Gastrocnemius medialis (tissue), 4 donors: ENCODE data around the gene GPR153. TPM values are rescaled to one million over a fixed set of nuclear protein-coding genes. Genes with fewer than 3 reads are reported as not detected.

Experiments used
- ATAC-seq, 2 donors: fragments of 150-250 bp; one replicate each; pipeline ENCODE4 v1.9.1; 2016
- DNase-seq, 2 donors: peaks; one replicate each; pipeline ENCODE4 v3.0.0-alpha.2; 2019
- H3K27ac ChIP-seq, 4 donors: fragments of 200-600 bp; sonication (generic); 1 replicate in 1 of 4; 2 replicates in 3 of 4; pipeline ENCODE4 v1.5.1; 2016 to 2018; ENCODE audit warnings: mild to moderate bottlenecking in 2 of 4, moderate library complexity in 1 of 4
- H3K27me3 ChIP-seq, 3 donors: fragments of 200-600 bp; sonication (generic) in 2 of 3; 1 replicate in 1 of 3; 2 replicates in 2 of 3; pipeline versions ENCODE4 v1.5.1 to v1.6.0; 2016 to 2019; ENCODE audit warnings: mild to moderate bottlenecking in 1 of 3, moderate library complexity in 1 of 3
- H3K36me3 ChIP-seq, 2 donors: fragments of 200-600 bp; sonication (generic) in 1 of 2; one replicate each; pipeline ENCODE4 v1.5.1; 2017 to 2018
- H3K4me1 ChIP-seq, 2 donors: fragments of 200-600 bp; sonication (generic) in 1 of 2; one replicate each; pipeline ENCODE4 v1.5.1; 2016 to 2017; ENCODE audit warnings: mild to moderate bottlenecking in 2 of 2
- H3K4me3 ChIP-seq, 4 donors: fragments of 200-600 bp; sonication (generic) in 3 of 4; 1 replicate in 1 of 4; 2 replicates in 3 of 4; pipeline ENCODE4 v1.5.1; 2016 to 2019; ENCODE audit warnings: mild to moderate bottlenecking in 2 of 4
- H3K9me3 ChIP-seq, 3 donors: fragments of 200-600 bp; sonication (generic) in 2 of 3; 1 replicate in 1 of 3; 2 replicates in 2 of 3; pipeline ENCODE4 v1.5.1; 2016 to 2019
- CTCF ChIP-seq, 5 experiments: fragments of 450-650 bp in 3 of 5; fragments of 200-600 bp in 2 of 5; sonication (generic) in 2 of 5; IDR thresholded peaks in 4 of 5; conservative IDR thresholded peaks in 1 of 5; 1 replicate in 4 of 5; 2 replicates in 1 of 5; pipeline ENCODE4 v1.5.1; 2016 to 2019; ENCODE audit warnings: antibody characterized with exemption in 5 of 5, mild to moderate bottlenecking in 3 of 5, moderate library complexity in 3 of 5
- POLR2A ChIP-seq, 2 donors: fragments of 450-650 bp; IDR thresholded peaks; one replicate each; pipeline ENCODE4 v1.6.1; 2017; ENCODE audit warnings: antibody characterized with exemption in 2 of 2, mild to moderate bottlenecking in 2 of 2, moderate library complexity in 2 of 2
- in situ Hi-C, 4 donors: fragments of 200-750 bp; cut with MboI; loops; one replicate each; pipeline versions ENCODE4 v1.15.0 to v1.8.0; 2017; ENCODE audit warnings: low sequenced_read_pairs in 4 of 4
- intact Hi-C: fragments of 100-400 bp; cut with DNase I; formaldehyde crosslinking; loops from one replicate; pipeline ENCODE4 v1.15.1; 2023; ENCODE audit warnings: low total_unique reads
- total RNA-seq, 4 donors: library from RNA; depleted of rRNA; stranded (reverse); fragments of >200 nt; gene quantifications; one replicate each; pipeline versions ENCODE4 v1.1.0 to v1.2.3, GENCODE V29; 2016

Gene GPR153
- total RNA-seq, 4 donors from 2014 or later: 1.1 to 3.4 (median 2.0) TPM

DNA sequence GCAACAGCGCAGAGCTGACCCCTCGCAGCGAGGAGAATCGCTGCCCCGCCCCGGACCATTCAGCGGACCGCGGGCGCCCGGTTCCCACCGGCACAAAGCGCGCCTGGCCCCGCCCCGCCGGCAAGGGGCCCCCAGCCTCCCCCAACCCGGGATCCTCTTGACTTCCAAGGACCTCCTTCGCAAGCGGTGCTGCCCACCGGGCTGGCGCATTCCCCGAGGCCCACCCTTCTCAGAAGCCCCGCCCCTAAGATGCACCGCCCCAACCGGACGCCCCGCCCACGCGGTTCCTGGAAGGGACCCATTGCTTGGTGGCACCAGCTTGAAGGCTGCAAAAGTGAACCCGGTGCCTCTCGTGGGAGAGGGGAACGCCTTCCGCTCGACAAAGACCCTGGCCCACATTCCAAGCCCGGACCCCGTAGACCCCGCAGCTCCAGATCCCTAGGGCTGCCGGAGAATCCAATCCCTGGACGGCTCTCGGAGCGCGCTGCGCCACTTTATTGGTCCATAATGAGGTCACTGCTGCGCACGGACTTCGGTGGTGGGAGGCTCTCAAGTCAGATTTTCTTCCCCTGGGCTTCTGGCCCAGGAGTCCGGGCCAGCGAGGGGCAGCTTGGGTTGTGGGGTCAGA, 14.9 kb downstream of the GPR153 start:
- Histone ChIP-seq H3K27ac (no peak overlapping the region), H3K4me3 (no peak overlapping the region), H3K27me3 (peaks cover 46 to 83% (median 66%) of the 10 kb centered on the region in 3 donors), H3K9me3 (no peaks in the 10 kb centered on the region), H3K4me1 (peaks cover 3 to 8% of the 10 kb centered on the region in 2 donors), H3K36me3 (no peaks in the 10 kb centered on the region)
- TF ChIP-seq POLR2A (IDR thresholded peaks at IDR 0.05) (no peak), CTCF (IDR thresholded peaks at IDR 0.05 in 4 of 5, conservative IDR thresholded peaks at IDR 0.05 in 1 of 5) (no peak)
- intact Hi-C loops (loop anchor here (1.0 to 5.0 kb wide), 4 partner anchors 36 to 158 kb away; no protein-coding TSS in a partner anchor), in situ Hi-C loops (loop anchor here (5.0 to 25.0 kb wide), 4 partner anchors 99 to 166 kb away; partner anchors contain the start of genes ESPN (in 1 of the 4) and HES2 (in 1 of the 4))
- ATAC-seq: no peak
- no peak for DNase-seq

DNA sequence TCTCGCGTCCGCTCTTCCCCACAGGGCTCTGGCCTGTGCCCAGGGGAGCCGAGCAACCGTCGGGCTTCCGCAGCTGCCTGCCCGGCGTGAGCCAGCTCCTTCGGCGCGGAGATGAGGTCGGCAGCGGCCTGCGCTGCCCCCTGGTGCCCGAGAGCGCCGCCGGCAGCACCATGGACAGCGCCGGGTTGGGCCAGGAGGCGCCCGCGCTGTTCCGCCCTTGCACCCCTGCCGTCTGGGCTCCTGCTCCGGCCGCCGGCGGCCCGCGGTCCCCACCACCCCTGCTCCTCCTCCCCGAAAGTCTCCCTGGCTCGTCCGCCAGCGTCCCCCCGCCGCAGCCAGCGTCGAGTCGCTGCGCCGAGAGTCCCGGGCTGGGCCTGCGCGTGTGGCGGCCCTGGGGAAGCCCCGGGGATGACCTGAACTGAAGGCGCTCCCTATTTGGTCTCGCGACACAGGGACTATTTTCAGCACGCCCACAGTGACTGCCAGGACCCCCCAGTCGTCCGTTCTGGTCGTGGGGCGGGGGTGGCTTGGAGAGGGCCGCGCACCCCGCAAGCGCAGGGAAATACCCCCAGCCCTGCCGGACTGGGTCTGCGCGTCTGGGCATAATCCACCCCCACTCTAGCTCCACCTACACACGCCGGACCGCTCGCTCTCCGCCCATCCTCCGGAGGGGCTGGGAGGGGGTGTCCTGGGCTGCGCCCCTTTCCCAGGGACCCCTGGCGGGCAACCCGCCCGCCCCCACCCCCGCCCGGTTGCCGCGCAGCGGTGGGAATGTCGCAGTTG, 15.6 kb downstream of the GPR153 start:
- no peak overlapping the region for H3K4me3 ChIP-seq
- in situ Hi-C loops: loop anchor here (5.0 to 25.0 kb wide), 4 partner anchors 100 to 167 kb away; partner anchors contain the start of genes ESPN (in 1 of the 4) and HES2 (in 1 of the 4)
- peaks cover 52 to 81% (median 69%) of the 10 kb centered on the region in 3 donors for H3K27me3 ChIP-seq

GRCh38 chr1:6244401-6245049, 16.4 kb downstream of the GPR153 start:
- intact Hi-C loops (loop anchor here (2.0 to 5.0 kb wide), 2 partner anchors 36 to 38 kb away; no protein-coding TSS in a partner anchor), in situ Hi-C loops (loop anchor here (5.0 to 25.0 kb wide), 4 partner anchors 100 to 168 kb away; partner anchors contain the start of genes ESPN (in 1 of the 4) and HES2 (in 1 of the 4))
- no peak for DNase-seq
- Histone ChIP-seq H3K27me3 (peaks cover 58 to 81% (median 65%) of the 10 kb centered on the region in 3 donors), H3K4me3 (no peak overlapping the region), H3K9me3 (no peaks in the 10 kb centered on the region), H3K27ac (no peak overlapping the region), H3K4me1 (peaks cover 3 to 8% of the 10 kb centered on the region in 2 donors), H3K36me3 (no peaks in the 10 kb centered on the region)
- no peak for ATAC-seq
- TF ChIP-seq CTCF (IDR thresholded peaks at IDR 0.05 in 4 of 5, conservative IDR thresholded peaks at IDR 0.05 in 1 of 5): no peak
- no peak for TF ChIP-seq POLR2A (IDR thresholded peaks at IDR 0.05)

More for the DNA sequence above, 15.6 kb downstream of the GPR153 start:
- intact Hi-C loops: loop anchor here (2.0 to 5.0 kb wide), 2 partner anchors 36 to 37 kb away; no protein-coding TSS in a partner anchor
- DNase-seq: peak in 1 of 2 donors; percentile 39
- Histone ChIP-seq H3K4me1 (peaks cover 3 to 8% of the 10 kb centered on the region in 2 donors), H3K9me3 (no peaks in the 10 kb centered on the region), H3K27ac (no peak overlapping the region), H3K36me3 (no peaks in the 10 kb centered on the region)
- peak; percentile 48 to 65 for ATAC-seq
- TF ChIP-seq POLR2A (IDR thresholded peaks at IDR 0.05): no peak
- TF ChIP-seq CTCF (IDR thresholded peaks at IDR 0.05 in 4 of 5, conservative IDR thresholded peaks at IDR 0.05 in 1 of 5): peak; percentile 49 to 84 (median 71)

GRCh38 chr1:6243993-6244392, 16.9 kb downstream of the GPR153 start, which contains the start of gene HES3:
Gene HES3, plus strand, starts transcription at chr1:6244179. Its CDS starts 187 bp downstream, at chr1:6244366.
- DNase-seq (no peak), ATAC-seq (no peak)
- in situ Hi-C loops: loop anchor here in 3 of 4 donors (10.0 to 25.0 kb wide), 3 partner anchors 101 to 168 kb away; partner anchors contain the start of genes ESPN (in 1 of the 3) and HES2 (in 1 of the 3)
- H3K27me3 ChIP-seq: peaks cover 57 to 83% (median 63%) of the 10 kb centered on the region in 3 donors
- no peaks in the 10 kb centered on the region for H3K9me3 ChIP-seq
- peaks cover 3 to 8% of the 10 kb centered on the region in 2 donors for H3K4me1 ChIP-seq
- TF ChIP-seq CTCF (IDR thresholded peaks at IDR 0.05 in 4 of 5, conservative IDR thresholded peaks at IDR 0.05 in 1 of 5): no peak
- TF ChIP-seq POLR2A (IDR thresholded peaks at IDR 0.05): no peak
- no peak within 1 kb of the TSS for H3K27ac ChIP-seq
- H3K4me3 ChIP-seq: no peak within 1 kb of the TSS
- no peaks in the 10 kb centered on the region for H3K36me3 ChIP-seq
- intact Hi-C loops: loop anchor here (2.0 kb wide), 1 partner anchor 35 kb away; no protein-coding TSS in a partner anchor
